IMR-90 (cell line): ENCODE results near the gene ACSL3. TPM values are rescaled to one million over a fixed set of nuclear protein-coding genes. Genes with fewer than 3 reads are reported as not detected.
A peak's percentile ranks its signal among the peaks of the same experiment; 100 is the strongest.

Source experiments
- ATAC-seq: fragments of 200-7000 bp; cut with Tn5 transposase; 2 replicates; pipeline ENCODE4 v1.9.1; 2020; ENCODE audit warnings: low read depth, mild to moderate bottlenecking, moderate library complexity
- BruUV-seq: library from RNA; stranded (reverse); fragments of 400-500 nt; replicated peaks from 2 replicates; lab custom pipeline; 2021; lab: Mats Ljungman, UMichigan
- CTCF ChIA-PET: fragments of 300-600 bp; formaldehyde crosslinking; extraction: SDS; loops from one replicate; lab custom pipeline; 2021; ENCODE audit warnings: antibody characterized with exemption; lab: Yijun Ruan, JAX
- POLR2A ChIA-PET: fragments of 300-600 bp; sonication (Branson Sonifier 250); formaldehyde crosslinking; loops from one replicate; lab custom pipeline; 2022; ENCODE audit warnings: antibody characterized with exemption; ENCODE audit not compliant: unreplicated experiment; lab: Charles Lee
- DNase-seq: peaks from one replicate; pipeline ENCODE4 v3.0.0; 2013
- H2AFZ ChIP-seq: replicated peaks from 2 replicates; pipeline ENCODE3; 2013; ENCODE audit warnings: low read length, mild to moderate bottlenecking; ENCODE audit not compliant: poor library complexity
- H2AK5ac ChIP-seq: 2 replicates; pipeline ENCODE4 v1.6.1; 2013; ENCODE audit warnings: low read depth, low read length, inconsistent platforms
- H2AK9ac ChIP-seq: replicated peaks from 2 replicates; pipeline ENCODE3; 2013; ENCODE audit warnings: mild to moderate bottlenecking, low read depth, low read length, moderate library complexity; ENCODE audit not compliant: poor library complexity
- H2BK120ac ChIP-seq: 2 replicates; pipeline ENCODE4 v1.6.1; 2013; ENCODE audit warnings: low read depth, low read length, inconsistent platforms
- H2BK15ac ChIP-seq: 3 replicates; pipeline ENCODE4 v1.6.1; 2013; ENCODE audit warnings: low read depth, low read length, inconsistent platforms
- H2BK20ac ChIP-seq: 2 replicates; pipeline ENCODE4 v1.6.1; 2013; ENCODE audit warnings: low read depth, mild to moderate bottlenecking, inconsistent platforms, low read length, moderate library complexity
- H2BK5ac ChIP-seq: 2 replicates; pipeline ENCODE4 v1.6.1; 2013; ENCODE audit warnings: mild to moderate bottlenecking, low read depth, low read length, inconsistent platforms; ENCODE audit not compliant: poor library complexity, severe bottlenecking
- H3K14ac ChIP-seq: replicated peaks from 2 replicates; pipeline ENCODE4 v1.6.1; 2013; ENCODE audit warnings: low read depth, low read length, inconsistent platforms
- H3K18ac ChIP-seq: 2 replicates; pipeline ENCODE4 v1.6.1; 2013; ENCODE audit warnings: low read depth, low read length, control low read depth
- H3K23ac ChIP-seq: 2 replicates; pipeline ENCODE4 v1.6.1; 2013; ENCODE audit warnings: low read depth, low read length, inconsistent platforms
- H3K27ac ChIP-seq: 2 replicates; pipeline ENCODE4 v1.5.1; 2013; ENCODE audit warnings: mild to moderate bottlenecking, control low read depth, low read length; ENCODE audit not compliant: insufficient read depth
- H3K27me3 ChIP-seq: 2 replicates; pipeline ENCODE4 v1.6.1; 2013; ENCODE audit warnings: low read length; ENCODE audit not compliant: control insufficient read depth, insufficient read depth
- H3K36me3 ChIP-seq: 2 replicates; pipeline ENCODE4 v1.6.1; 2013; ENCODE audit warnings: low read length, mixed read lengths; ENCODE audit not compliant: control insufficient read depth, insufficient read depth
- H3K4ac ChIP-seq: 2 replicates; pipeline ENCODE4 v1.6.1; 2013; ENCODE audit warnings: low read depth, low read length, inconsistent platforms
- H3K4me1 ChIP-seq: 2 replicates; pipeline ENCODE4 v1.6.1; 2013; ENCODE audit warnings: low read length, mixed read lengths; ENCODE audit not compliant: control insufficient read depth, insufficient read depth
- H3K4me2 ChIP-seq: 2 replicates; pipeline ENCODE4 v1.6.1; 2013; ENCODE audit warnings: low read depth, mild to moderate bottlenecking, control low read depth, low read length, moderate library complexity
- H3K4me3 ChIP-seq: 2 replicates; pipeline ENCODE4 v1.5.1; 2013; ENCODE audit warnings: low read depth, mild to moderate bottlenecking, control low read depth, low read length, moderate library complexity; ENCODE audit not compliant: insufficient read depth
- H3K56ac ChIP-seq: 2 replicates; pipeline ENCODE4 v1.6.1; 2013; ENCODE audit warnings: low read length, inconsistent platforms; ENCODE audit not compliant: insufficient read depth; ENCODE audit errors: extremely low read depth
- H3K79me1 ChIP-seq, 2 experiments: 2 replicates each; pipeline ENCODE4 v1.6.1; 2013; ENCODE audit warnings: low read length in 2 of 2, inconsistent platforms in 1 of 2, low read depth in 1 of 2
- H3K9ac ChIP-seq: 2 replicates; pipeline ENCODE4 v1.6.1; 2013; ENCODE audit warnings: low read depth, low read length, control low read depth
- H3K9me1 ChIP-seq: 2 replicates; pipeline ENCODE4 v1.6.1; 2013; ENCODE audit warnings: low read length, inconsistent platforms; ENCODE audit not compliant: insufficient read depth
- H3K9me3 ChIP-seq: 2 replicates; pipeline ENCODE4 v1.6.1; 2013; ENCODE audit warnings: low read length; ENCODE audit not compliant: control insufficient read depth, insufficient read depth
- H4K20me1 ChIP-seq: 2 replicates; pipeline ENCODE4 v1.6.1; 2013; ENCODE audit warnings: low read length, inconsistent platforms; ENCODE audit not compliant: insufficient read depth
- H4K5ac ChIP-seq: 2 replicates; pipeline ENCODE4 v1.6.1; 2013; ENCODE audit warnings: mild to moderate bottlenecking, low read depth, low read length, control low read depth
- H4K8ac ChIP-seq, 2 experiments: 2 replicates each; pipeline ENCODE4 v1.6.1; 2013; ENCODE audit warnings: low read depth in 2 of 2, low read length in 2 of 2, control low read depth in 1 of 2, inconsistent platforms in 1 of 2
- H4K91ac ChIP-seq: 2 replicates; pipeline ENCODE4 v1.6.1; 2013; ENCODE audit warnings: low read depth, low read length, inconsistent platforms; ENCODE audit not compliant: insufficient read depth
- CEBPB ChIP-seq: IDR thresholded peaks from 2 replicates; pipeline ENCODE4 v1.6.1; 2012; ENCODE audit warnings: low read depth, low read length, improper control_type of control experiment
- RFX5 ChIP-seq: IDR thresholded peaks from 2 replicates; pipeline ENCODE4 v1.8.0; 2012; ENCODE audit warnings: low read depth, mild to moderate bottlenecking, low read length, moderate library complexity
- WGBS, 2 experiments: methylation state at CpG; one replicate each; pipeline versions ENCODE4 v1.1.5 to v1.1.7; 2013; ENCODE audit warnings: missing lambda C conversion rate in 2 of 2; ENCODE audit not compliant: insufficient read length in 1 of 2; ENCODE audit errors: extremely low coverage in 2 of 2; 5-methylcytosine and 5-hydroxymethylcytosine counted together
- dilution Hi-C: fragments of 300-500 bp; cut with HindIII; formaldehyde crosslinking; loops from one replicate; pipeline ENCODE4 v1.14.3; 2018; ENCODE audit warnings: low sequenced_read_pairs; ENCODE audit not compliant: unreplicated experiment
- in situ Hi-C: fragments of 300-500 bp; cut with MboI; formaldehyde crosslinking; loops from 3 replicates; pipeline ENCODE4 v1.14.3; 2019; ENCODE audit warnings: low sequenced_read_pairs, inconsistent platforms, mixed read lengths
- intact Hi-C: fragments of 100-400 bp; cut with micrococcal nuclease; formaldehyde crosslinking; loops from 2 replicates; pipeline ENCODE4 v1.10.0; 2022
- polyA plus RNA-seq, 3 experiments: library from polyadenylated mRNA; depleted of rRNA; stranded (reverse); fragments of >200 nt; gene quantifications; 2 replicates each; pipeline ENCODE4 v1.2.3, GENCODE V29; 2012; ENCODE audit warnings: low replicate concordance in 1 of 3
- total RNA-seq: library from RNA; depleted of rRNA; stranded (reverse); fragments of >200 nt; gene quantifications from 2 replicates; pipeline ENCODE4 v1.2.3, GENCODE V29; 2012

Gene ACSL3
- total and polyA plus RNA-seq, 2 of the 4 experiments (the other 2 are of a cell fraction), result 31.0 to 84.2 TPM

DNA sequence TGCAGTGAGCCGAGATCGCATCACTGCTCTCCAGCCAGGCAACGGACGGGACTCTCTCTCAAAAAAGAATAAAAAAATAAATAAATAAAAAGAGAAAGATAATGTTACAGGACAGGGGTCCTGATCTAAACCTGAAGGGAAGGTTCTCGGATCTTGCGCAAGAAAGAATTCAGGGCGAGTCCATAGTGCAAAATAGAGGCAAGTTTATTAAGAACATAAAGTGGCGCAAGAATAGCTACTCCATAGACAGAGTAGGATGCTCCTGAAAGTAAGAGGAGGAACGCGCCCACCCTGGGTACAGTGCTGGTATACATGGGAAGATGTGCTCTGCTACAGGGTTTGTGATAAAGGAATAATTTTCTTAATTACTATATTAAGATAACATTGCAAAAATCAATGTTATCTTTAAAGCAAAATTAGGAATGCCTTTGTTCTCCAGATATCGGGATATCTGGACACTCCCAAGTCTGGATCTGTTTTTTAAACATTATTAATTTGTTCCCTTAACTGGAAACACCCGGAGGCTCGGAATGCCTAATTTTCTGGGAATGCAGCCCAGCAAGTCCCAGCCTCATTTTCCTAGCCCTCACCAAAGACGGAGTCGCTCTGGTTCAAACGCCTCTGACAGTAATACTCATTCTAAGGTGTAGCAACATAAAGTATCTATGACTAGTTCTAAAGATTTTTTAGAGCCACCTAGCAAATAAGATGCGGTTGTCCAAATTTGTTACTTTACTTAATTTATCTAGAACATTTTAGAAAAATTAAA, 38.8 kb downstream of the ACSL3 start:
- Histone ChIP-seq H2BK120ac (no peak overlapping the region; the same call in 1 of the 2 replicates), H4K8ac (no peak overlapping the region), H2AK9ac (no peak overlapping the region), H3K79me1 (peaks cover 20 to 38% of the 10 kb centered on the region in 2 experiments), H2BK15ac (0 out of 3 replicates have a peak overlapping the region, but pooled peaks have one; percentile 6), H4K5ac (peak overlapping the region; percentile 74; the same call in 1 of the 2 replicates), H2AFZ (no peak overlapping the region), H3K23ac (no peak overlapping the region), H3K36me3 (peaks cover 4% of the 10 kb centered on the region; the same call in 1 of the 2 replicates), H3K9ac (no peak overlapping the region), H3K4me3 (no peak overlapping the region), H3K56ac (no peak overlapping the region), H3K27ac (peak overlapping the region; percentile 92; the same call in 1 of the 2 replicates), H3K9me1 (peaks cover 11% of the 10 kb centered on the region), H2BK5ac (peak overlapping the region; percentile 71), H3K9me3 (no peaks in the 10 kb centered on the region), H4K20me1 (peaks cover 33% of the 10 kb centered on the region), H2AK5ac (no peak overlapping the region), H3K4me2 (peak overlapping the region; percentile 36), H4K91ac (no peak overlapping the region), H3K18ac (peak overlapping the region; percentile 66), H2BK20ac (no peak overlapping the region), H3K27me3 (no peaks in the 10 kb centered on the region), H3K4me1 (peaks cover 17% of the 10 kb centered on the region), H3K4ac (no peak overlapping the region), H3K14ac (no peak overlapping the region)
- dilution Hi-C loops, result no loop called here
- no CpG with 5 or more reads among the region's 17 CpGs for WGBS, 2 experiments
- ATAC-seq, result no peak
- in situ Hi-C loops, result loop anchor here (5.0 kb wide), 1 partner anchor 207 kb away; no protein-coding TSS in a partner anchor
- DNase-seq, result no peak
- CTCF ChIA-PET, result interaction anchor here (1.0 kb wide), 1 partner anchor 72 kb away, joined by 3 read pairs; no protein-coding TSS in a partner anchor
- no TSS peak for BruUV-seq
- TF ChIP-seq RFX5 (no peak), CEBPB (peak; percentile 78)
- intact Hi-C loops, result loop anchor here (2.0 to 10.0 kb wide), 2 partner anchors 39 to 845 kb away; partner anchors contain the start of gene ACSL3
- POLR2A ChIA-PET, result no interaction called here
